Omental fat pad (tissue), 4 donors: ENCODE results near the gene PTPRM. TPM values are rescaled to one million over a fixed set of nuclear protein-coding genes. Genes with fewer than 3 reads are reported as not detected.

ENCODE experiments used
- ATAC-seq: fragments of 150-250 bp; one replicate; pipeline ENCODE4 v1.9.1; 2016; ENCODE audit warnings: mild to moderate bottlenecking, moderate library complexity; ENCODE audit not compliant: low FRiP score
- DNase-seq: peaks from one replicate; pipeline ENCODE4 v3.0.0-alpha.2; 2019; ENCODE audit warnings: low spot score
- total RNA-seq, 4 donors: library from RNA; depleted of rRNA; stranded (reverse); fragments of >200 nt; gene quantifications; one replicate each; pipeline ENCODE4 v1.1.0, GENCODE V29; 2016
- TF ChIP-seq, protein P1 (sequence below), 3 donors: fragments of 450-650 bp; IDR thresholded peaks; one replicate each; pipeline ENCODE4 v1.5.1; 2016 to 2017; ENCODE audit warnings: antibody characterized with exemption in 3 of 3, mild to moderate bottlenecking in 3 of 3, moderate library complexity in 2 of 3

PTPRM gene
- total RNA-seq, 4 donors from 2014 or later, result 64.8 to 238 (median 144) TPM

DNA sequence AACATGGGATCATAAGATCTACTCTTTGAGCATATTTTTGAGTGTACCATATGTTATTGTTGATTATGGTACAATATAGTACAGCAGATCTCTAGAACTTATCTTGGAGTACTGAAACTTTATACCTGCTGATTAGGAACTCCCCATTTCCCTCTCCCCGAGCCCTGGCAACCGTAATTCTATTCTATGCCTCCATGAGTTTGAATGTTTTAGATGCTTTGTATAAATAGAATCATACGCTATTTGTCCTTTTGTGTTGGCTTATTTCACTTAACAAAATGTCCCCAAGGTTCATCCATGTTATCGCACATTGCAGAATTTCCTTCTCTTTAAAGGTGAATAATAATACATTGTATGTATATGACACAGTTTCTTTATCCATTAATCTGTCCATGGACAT is 117.2 kb downstream of the PTPRM start:
- no peak for DNase-seq
- no peak for ATAC-seq
- TF ChIP-seq, protein P1, sequence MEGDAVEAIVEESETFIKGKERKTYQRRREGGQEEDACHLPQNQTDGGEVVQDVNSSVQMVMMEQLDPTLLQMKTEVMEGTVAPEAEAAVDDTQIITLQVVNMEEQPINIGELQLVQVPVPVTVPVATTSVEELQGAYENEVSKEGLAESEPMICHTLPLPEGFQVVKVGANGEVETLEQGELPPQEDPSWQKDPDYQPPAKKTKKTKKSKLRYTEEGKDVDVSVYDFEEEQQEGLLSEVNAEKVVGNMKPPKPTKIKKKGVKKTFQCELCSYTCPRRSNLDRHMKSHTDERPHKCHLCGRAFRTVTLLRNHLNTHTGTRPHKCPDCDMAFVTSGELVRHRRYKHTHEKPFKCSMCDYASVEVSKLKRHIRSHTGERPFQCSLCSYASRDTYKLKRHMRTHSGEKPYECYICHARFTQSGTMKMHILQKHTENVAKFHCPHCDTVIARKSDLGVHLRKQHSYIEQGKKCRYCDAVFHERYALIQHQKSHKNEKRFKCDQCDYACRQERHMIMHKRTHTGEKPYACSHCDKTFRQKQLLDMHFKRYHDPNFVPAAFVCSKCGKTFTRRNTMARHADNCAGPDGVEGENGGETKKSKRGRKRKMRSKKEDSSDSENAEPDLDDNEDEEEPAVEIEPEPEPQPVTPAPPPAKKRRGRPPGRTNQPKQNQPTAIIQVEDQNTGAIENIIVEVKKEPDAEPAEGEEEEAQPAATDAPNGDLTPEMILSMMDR (IDR thresholded peaks at IDR 0.05), result no peak

DNA sequence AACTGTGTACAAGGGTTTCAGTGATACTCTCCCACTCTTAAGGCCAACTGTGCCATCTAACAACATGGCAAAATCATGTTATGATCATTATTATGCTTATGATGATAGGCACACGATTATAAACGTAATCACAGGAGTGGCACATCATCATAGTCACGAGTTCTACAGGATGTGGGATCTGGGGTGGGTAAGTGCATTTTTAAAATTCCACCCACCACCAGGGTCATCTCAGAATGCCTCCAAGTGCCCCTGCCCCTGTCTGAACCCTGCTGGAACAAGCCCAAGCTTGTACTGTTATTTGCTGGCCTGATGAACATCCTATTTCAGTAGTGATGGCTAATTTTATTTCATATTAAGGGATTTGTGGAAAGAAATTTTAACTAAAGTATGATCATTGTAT is 117.8 kb downstream of the PTPRM start:
- TF ChIP-seq, protein P1 (IDR thresholded peaks at IDR 0.05), result no peak
- no peak for DNase-seq
- no peak for ATAC-seq

DNA sequence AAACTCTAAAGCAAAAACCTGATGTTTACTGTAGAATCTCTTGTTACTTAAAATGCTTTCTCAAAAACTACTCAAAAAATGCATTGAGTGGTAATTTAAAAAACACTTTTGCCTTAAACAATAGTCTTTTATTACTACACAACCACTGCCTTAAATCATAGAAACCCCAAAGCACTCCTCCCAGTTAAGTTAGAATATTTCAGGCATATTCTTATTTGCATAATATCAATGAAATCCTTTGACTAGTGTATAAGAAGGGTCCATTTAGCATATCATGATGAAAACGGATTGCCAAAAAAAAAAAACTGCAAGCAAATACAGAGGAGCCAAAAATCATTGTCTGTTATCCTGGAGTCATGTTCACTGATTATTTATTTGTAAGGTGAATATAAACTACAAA is 119.2 kb downstream of the PTPRM start:
- TF ChIP-seq, protein P1 (IDR thresholded peaks at IDR 0.05), result no peak
- ATAC-seq (no peak), DNase-seq (no peak)

DNA sequence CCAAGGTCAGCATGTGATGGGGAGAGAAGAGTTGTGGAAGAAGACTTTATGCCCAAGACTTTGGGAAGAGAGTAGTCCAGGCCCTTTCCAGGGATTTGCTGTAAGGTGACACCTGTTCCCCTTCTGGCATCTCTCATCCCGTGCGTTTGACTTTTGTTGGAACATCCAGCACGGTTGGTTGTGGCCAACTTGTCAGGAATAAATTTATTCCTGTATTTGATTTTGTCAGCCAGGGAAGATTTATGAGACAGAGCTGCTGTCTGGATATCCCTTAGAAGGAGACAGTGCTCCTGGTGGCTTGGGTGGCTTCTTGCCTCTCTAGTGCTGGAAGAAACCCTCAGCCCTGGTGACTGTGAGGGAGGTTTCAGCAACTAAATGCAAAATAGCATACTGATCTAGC is 121.5 kb downstream of the PTPRM start:
- ATAC-seq (no peak), DNase-seq (no peak)
- TF ChIP-seq, protein P1 (IDR thresholded peaks at IDR 0.05), result no peak

DNA sequence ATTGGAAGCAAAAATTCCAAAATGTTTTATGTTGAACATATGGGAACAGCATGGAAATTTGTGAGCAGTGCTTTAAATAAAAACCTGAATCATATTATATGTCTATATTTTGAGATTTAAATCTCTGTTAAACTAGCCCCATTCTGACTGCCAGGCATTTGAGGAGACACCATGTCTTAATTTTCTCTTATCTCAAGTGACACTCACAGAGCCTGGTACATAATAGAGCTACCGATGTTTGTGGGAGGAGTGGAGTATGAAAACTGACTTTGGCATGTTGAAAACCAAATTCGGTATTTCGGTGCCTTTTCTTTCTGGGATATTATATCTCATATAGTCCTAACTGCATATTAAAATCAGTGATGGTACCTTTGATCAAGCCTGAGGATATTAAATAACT is 124.1 kb downstream of the PTPRM start:
- TF ChIP-seq, protein P1 (IDR thresholded peaks at IDR 0.05), result no peak
- ATAC-seq (no peak), DNase-seq (no peak)

- ATAC-seq (no peak), DNase-seq (no peak)
- TF ChIP-seq, protein P1 (IDR thresholded peaks at IDR 0.05), result no peak
These were observed 129.7 kb downstream of the PTPRM start for GRCh38 chr18:7696780-7697179.

DNA sequence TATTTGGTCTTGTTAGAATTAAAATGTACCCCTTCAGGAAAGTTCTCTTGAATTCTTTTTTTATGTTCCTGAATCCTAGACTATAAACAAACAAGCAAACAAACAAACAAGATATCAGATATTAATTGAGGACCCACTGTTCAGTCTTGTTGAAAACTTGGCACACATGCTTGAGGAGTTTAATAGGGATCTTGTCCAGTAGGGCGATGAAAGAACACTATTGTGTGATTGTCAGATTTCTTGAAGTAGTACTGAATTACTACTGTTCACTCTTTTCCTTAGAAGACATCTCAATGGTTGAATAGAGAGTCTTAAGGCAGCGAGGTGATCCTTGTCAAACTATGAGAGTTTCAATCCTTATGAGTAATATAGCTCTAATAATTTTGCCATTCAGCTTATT is 130.2 kb downstream of the PTPRM start:
- ATAC-seq (no peak), DNase-seq (no peak)
- TF ChIP-seq, protein P1 (IDR thresholded peaks at IDR 0.05), result no peak
